Measurements from ENCODE around the gene LYRM4. TPM values are rescaled to one million over a fixed set of nuclear protein-coding genes. Genes with fewer than 3 reads are reported as not detected.
A peak's percentile ranks its signal among the peaks of the same experiment; 100 is the strongest.

LYRM4 gene
- total RNA-seq, 1 donor from 2014 or later = 27.8 TPM

DNA sequence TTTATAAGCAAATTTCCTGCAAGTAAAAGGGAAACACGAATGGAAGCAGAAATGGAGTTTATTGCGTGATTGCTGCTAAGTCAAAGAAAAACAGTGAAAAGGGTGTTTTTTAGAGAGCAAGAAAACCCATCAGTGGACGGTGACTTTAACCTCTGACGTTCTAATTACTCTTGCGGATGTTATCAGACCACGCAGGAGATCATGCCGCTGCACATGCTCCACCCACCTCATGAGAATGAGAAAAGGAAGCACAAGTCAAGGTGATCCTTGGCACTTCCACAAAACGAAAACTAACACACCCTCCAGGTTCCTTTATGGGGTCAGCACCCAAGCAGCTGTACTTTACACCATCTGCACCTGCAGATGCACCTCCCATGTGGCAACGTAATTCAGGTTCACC lies 45.0 kb downstream of the LYRM4 start:
- Histone ChIP-seq H3K4me3 (ENCODE audit: low read depth, low read length) (no peak overlapping the region), H3K36me3 (ENCODE audit: control insufficient read depth, insufficient read depth, low read length) (no peaks in the 10 kb centered on the region), H3K27me3 (ENCODE audit: control insufficient read depth, insufficient read depth, low read length) (no peaks in the 10 kb centered on the region)
- TF ChIP-seq, protein P1, sequence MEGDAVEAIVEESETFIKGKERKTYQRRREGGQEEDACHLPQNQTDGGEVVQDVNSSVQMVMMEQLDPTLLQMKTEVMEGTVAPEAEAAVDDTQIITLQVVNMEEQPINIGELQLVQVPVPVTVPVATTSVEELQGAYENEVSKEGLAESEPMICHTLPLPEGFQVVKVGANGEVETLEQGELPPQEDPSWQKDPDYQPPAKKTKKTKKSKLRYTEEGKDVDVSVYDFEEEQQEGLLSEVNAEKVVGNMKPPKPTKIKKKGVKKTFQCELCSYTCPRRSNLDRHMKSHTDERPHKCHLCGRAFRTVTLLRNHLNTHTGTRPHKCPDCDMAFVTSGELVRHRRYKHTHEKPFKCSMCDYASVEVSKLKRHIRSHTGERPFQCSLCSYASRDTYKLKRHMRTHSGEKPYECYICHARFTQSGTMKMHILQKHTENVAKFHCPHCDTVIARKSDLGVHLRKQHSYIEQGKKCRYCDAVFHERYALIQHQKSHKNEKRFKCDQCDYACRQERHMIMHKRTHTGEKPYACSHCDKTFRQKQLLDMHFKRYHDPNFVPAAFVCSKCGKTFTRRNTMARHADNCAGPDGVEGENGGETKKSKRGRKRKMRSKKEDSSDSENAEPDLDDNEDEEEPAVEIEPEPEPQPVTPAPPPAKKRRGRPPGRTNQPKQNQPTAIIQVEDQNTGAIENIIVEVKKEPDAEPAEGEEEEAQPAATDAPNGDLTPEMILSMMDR (IDR thresholded peaks at IDR 0.05; ENCODE audit: insufficient read depth, low read length, poor library complexity, severe bottlenecking) = no peak
- DNase-seq (ENCODE audit: low read depth) = no peak

DNA sequence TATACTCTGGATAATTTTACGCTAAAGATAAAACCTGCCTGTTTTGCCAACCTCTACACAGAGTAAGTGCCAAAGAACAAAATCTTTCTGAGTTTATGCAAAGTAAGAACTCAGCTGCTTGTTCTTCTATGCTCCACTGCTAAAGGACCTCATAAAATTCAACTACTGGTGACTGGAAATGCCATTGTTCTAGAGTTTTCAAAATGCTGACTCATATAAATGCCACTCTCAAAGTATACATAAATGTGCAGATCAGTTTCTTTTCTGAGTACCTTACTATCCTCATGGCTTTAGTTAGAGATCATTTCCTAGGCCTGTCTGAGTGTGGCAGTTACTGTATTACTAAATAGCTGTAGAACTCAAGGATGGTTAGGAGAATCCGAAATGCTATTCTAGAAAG lies 45.6 kb downstream of the LYRM4 start:
- peak; percentile 31 for DNase-seq (ENCODE audit: low read depth)
- Histone ChIP-seq H3K27me3 (ENCODE audit: control insufficient read depth, insufficient read depth, low read length) (no peaks in the 10 kb centered on the region), H3K36me3 (ENCODE audit: control insufficient read depth, insufficient read depth, low read length) (no peaks in the 10 kb centered on the region), H3K4me3 (ENCODE audit: low read depth, low read length) (no peak overlapping the region)
- TF ChIP-seq, protein P1 (IDR thresholded peaks at IDR 0.05; ENCODE audit: insufficient read depth, low read length, poor library complexity, severe bottlenecking) = no peak

DNA sequence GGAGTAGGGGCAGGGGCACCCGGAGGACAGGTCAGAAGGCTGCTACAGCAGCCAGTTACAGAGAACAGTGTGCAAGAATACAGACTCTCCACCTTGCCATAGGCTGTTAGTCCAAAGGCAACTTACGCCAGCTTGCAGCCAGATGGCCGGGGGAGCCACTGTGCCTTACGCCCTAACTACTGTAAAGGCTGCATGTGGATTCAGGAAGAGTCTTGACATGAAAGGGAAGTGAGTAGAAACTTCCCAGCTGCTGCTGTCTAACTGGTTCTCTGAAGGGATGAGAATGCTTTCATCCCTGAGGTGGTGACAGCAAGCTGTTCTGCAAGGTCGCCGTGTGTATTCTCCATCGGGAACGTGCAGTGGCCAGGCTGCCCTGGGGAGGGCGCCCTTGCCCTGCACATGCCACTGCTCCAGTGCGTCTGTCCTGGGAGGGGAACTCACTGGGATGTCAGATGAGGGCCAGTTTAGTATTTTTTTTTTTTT lies 46.1 kb downstream of the LYRM4 start:
- TF ChIP-seq, protein P1 (IDR thresholded peaks at IDR 0.05; ENCODE audit: insufficient read depth, low read length, poor library complexity, severe bottlenecking) = peak; percentile 90
- H3K27me3 ChIP-seq (ENCODE audit: control insufficient read depth, insufficient read depth, low read length) = no peaks in the 10 kb centered on the region
- DNase-seq (ENCODE audit: low read depth) = no peak
- H3K36me3 ChIP-seq (ENCODE audit: control insufficient read depth, insufficient read depth, low read length) = no peaks in the 10 kb centered on the region
- H3K4me3 ChIP-seq (ENCODE audit: low read depth, low read length) = no peak overlapping the region

DNA sequence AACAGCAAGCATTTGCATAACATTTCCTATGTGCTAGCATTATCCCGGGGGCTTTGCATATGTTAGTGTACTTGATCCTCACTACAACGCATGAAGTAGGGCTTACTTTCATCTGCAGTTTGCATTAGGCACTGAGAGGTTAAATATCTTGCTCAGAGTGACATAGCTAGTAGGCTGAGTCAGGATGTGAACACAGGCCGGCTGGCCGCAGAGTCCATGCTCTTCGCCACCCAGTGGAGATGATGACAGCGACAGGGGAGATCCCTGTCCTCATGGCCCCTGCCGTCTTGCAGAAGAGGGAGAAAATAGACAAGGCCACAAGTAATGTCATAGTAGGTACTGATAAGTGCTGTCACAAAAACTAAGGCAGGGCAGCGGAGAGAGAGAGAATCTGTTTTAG lies 46.9 kb downstream of the LYRM4 start:
- TF ChIP-seq, protein P1 (IDR thresholded peaks at IDR 0.05; ENCODE audit: insufficient read depth, low read length, poor library complexity, severe bottlenecking) = no peak
- H3K4me3 ChIP-seq (ENCODE audit: low read depth, low read length) = no peak overlapping the region
- no peak for DNase-seq (ENCODE audit: low read depth)
- no peaks in the 10 kb centered on the region for H3K27me3 ChIP-seq (ENCODE audit: control insufficient read depth, insufficient read depth, low read length)
- H3K36me3 ChIP-seq (ENCODE audit: control insufficient read depth, insufficient read depth, low read length) = no peaks in the 10 kb centered on the region

DNA sequence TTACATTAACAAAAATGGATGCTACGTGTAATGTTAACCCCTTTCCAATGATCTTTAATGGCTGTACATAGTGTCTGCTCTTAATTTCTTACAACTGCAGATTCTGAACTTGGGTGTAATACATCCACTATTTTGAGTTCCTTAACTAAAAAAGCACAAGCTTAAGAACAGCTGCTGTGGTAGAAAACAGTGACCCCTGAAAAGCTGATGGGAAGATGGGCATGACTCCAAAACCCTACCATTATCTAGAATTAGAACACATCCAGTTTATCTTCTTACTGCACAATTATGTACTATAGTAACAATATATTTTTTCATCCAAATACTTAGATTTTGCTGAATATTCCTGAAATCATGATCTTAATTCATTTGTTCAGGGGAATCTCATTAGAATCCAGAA lies 49.3 kb downstream of the LYRM4 start:
- Histone ChIP-seq H3K4me3 (ENCODE audit: low read depth, low read length) (no peak overlapping the region), H3K27me3 (ENCODE audit: control insufficient read depth, insufficient read depth, low read length) (no peaks in the 10 kb centered on the region), H3K36me3 (ENCODE audit: control insufficient read depth, insufficient read depth, low read length) (no peaks in the 10 kb centered on the region)
- TF ChIP-seq, protein P1 (IDR thresholded peaks at IDR 0.05; ENCODE audit: insufficient read depth, low read length, poor library complexity, severe bottlenecking) = no peak
- DNase-seq (ENCODE audit: low read depth) = no peak

DNA sequence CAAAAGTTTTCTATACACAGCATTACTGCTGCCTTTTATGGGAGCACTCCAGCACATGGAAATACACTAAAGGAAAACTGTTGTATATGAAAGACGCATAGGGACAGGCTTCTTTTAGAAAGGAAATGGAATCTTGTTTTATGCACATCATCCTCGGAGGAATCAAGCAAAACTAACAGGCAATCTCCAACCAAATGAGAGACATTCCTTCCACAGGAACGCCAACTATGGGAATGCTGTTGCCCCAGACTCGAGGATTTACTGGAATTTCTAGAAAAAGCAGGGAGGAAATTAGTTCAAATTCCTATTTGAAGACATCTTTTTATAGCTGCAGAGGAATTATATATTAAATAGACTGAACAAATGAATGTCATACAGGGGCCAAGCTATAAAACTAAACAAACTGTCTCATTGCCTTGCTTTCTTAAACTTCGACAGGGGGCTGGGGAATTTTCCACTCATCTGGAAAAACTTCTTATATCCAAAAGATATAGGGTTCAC lies 52.2 kb downstream of the LYRM4 start:
- H3K27me3 ChIP-seq (ENCODE audit: control insufficient read depth, insufficient read depth, low read length) = no peaks in the 10 kb centered on the region
- H3K36me3 ChIP-seq (ENCODE audit: control insufficient read depth, insufficient read depth, low read length) = no peaks in the 10 kb centered on the region
- H3K4me3 ChIP-seq (ENCODE audit: low read depth, low read length) = no peak overlapping the region
- TF ChIP-seq, protein P1 (IDR thresholded peaks at IDR 0.05; ENCODE audit: insufficient read depth, low read length, poor library complexity, severe bottlenecking) = no peak
- DNase-seq (ENCODE audit: low read depth) = no peak

Measured in kidney epithelial cell (primary cell).